HG02759 (cell line): ENCODE data around the gene CAPN15.
A peak's percentile ranks its signal among the peaks of the same experiment; 100 is the strongest.

Source experiments
- ATAC-seq: cut with Tn5 transposase; IDR thresholded peaks from one replicate; pipeline ENCODE4 v1.9.1; 2021; ENCODE audit warnings: mild to moderate bottlenecking, moderate library complexity; ENCODE audit not compliant: unreplicated experiment

Gene CAPN15

GRCh38 chr16:559411-560203 is 32.1 kb downstream of the CAPN15 start:
- ATAC-seq, result no peak

GRCh38 chr16:560204-560700 is 32.7 kb downstream of the CAPN15 start, which contains the start of gene PRR35:
Gene PRR35, plus strand, starts transcription at chr16:560394. Its CDS starts 2,901 bp downstream, at chr16:563295.
- no peak for ATAC-seq

GRCh38 chr16:560701-561412 is 33.3 kb downstream of the CAPN15 start:
- no peak for ATAC-seq

- ATAC-seq, result no peak
Observed at GRCh38 chr16:561413-561794, 33.9 kb downstream of the CAPN15 start.

- ATAC-seq, result no peak
Observed at GRCh38 chr16:561957-562938, 34.7 kb downstream of the CAPN15 start.

- ATAC-seq, result no peak
Observed at GRCh38 chr16:563072-563644, 35.6 kb downstream of the CAPN15 start.

- no peak for ATAC-seq
Observed at GRCh38 chr16:564690-565418, 37.3 kb downstream of the CAPN15 start.

GRCh38 chr16:565419-566330 is 38.2 kb downstream of the CAPN15 start:
- no peak for ATAC-seq

- peak; percentile 39 for ATAC-seq
Observed at GRCh38 chr16:566475-567372, 39.2 kb downstream of the CAPN15 start, which contains the start of gene NHLRC4. Gene NHLRC4, plus strand, starts transcription at chr16:567005. Its CDS starts 1,043 bp downstream, at chr16:568048.

GRCh38 chr16:567373-568256 is 40.1 kb downstream of the CAPN15 start:
- no peak for ATAC-seq

- no peak for ATAC-seq
Observed at GRCh38 chr16:568401-569258, 41.1 kb downstream of the CAPN15 start.

- ATAC-seq, result peak; percentile 78
Observed at GRCh38 chr16:569445-570254, 42.1 kb downstream of the CAPN15 start, which contains the start of gene PIGQ. Gene PIGQ, plus strand, starts transcription at chr16:569968. Its CDS starts 4,107 bp downstream, at chr16:574075.

- no peak for ATAC-seq
Observed at GRCh38 chr16:572865-573650, 45.5 kb downstream of the CAPN15 start.
